HG02943 (cell line): ENCODE data around the gene ZDHHC17.

Source experiments
- ATAC-seq: cut with Tn5 transposase; IDR thresholded peaks from one replicate; pipeline ENCODE4 v1.9.1; 2021; ENCODE audit warnings: mild to moderate bottlenecking, low read depth, moderate library complexity; ENCODE audit not compliant: unreplicated experiment

ZDHHC17 gene

GRCh38 chr12:76901628-76902380 is 137.9 kb downstream of the ZDHHC17 start:
- no peak for ATAC-seq
